HG03521 (cell line): ENCODE measurements around the gene RGS21.

ENCODE experiments used
- ATAC-seq: cut with Tn5 transposase; IDR thresholded peaks from one replicate; pipeline ENCODE4 v1.9.1; 2021; ENCODE audit warnings: mild to moderate bottlenecking, moderate library complexity; ENCODE audit not compliant: unreplicated experiment

The RGS21 gene

GRCh38 chr1:192378276-192378675 lies 61.5 kb downstream of the RGS21 start:
- no peak for ATAC-seq

DNA sequence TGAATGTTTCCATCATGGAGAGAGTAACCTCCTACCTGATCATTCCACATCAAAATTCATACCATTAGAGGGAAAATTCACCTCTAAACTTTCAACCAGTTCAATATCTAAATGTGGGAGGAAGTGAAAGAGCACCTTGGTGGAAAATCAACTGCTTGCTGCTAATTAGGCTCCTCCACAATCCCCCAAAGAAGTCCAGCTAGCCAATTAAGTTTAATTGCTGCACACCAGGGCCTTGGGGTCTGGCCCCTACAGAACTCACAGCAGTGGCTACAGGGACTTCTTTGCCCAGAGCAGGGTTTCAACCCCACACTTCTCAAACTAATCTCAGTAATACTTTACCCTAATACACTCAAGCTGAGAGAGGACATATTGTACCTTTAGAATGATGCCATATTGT lies 62.1 kb downstream of the RGS21 start:
- ATAC-seq: no peak

- no peak for ATAC-seq
Observed at GRCh38 chr1:192379554-192379953, 62.8 kb downstream of the RGS21 start.

DNA sequence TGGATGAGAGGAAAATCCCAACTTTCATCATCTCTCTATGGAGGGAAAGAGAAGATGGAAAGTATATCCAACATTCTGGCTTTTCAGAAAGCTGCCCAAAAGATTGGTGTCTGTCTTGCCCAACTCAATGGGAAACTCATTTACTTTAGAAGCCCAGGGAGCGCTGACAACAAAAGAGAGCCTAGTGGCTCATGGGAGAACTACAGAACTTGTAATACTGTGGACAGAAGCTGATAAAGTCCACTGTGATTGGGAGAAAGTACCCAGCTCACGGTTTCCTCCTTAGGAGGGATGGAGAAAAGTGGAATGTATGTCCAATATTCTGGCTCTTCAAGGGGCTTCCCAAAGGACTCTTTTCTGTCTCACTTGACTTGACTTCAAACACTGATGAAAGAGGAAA lies 66.0 kb downstream of the RGS21 start:
- no peak for ATAC-seq

DNA sequence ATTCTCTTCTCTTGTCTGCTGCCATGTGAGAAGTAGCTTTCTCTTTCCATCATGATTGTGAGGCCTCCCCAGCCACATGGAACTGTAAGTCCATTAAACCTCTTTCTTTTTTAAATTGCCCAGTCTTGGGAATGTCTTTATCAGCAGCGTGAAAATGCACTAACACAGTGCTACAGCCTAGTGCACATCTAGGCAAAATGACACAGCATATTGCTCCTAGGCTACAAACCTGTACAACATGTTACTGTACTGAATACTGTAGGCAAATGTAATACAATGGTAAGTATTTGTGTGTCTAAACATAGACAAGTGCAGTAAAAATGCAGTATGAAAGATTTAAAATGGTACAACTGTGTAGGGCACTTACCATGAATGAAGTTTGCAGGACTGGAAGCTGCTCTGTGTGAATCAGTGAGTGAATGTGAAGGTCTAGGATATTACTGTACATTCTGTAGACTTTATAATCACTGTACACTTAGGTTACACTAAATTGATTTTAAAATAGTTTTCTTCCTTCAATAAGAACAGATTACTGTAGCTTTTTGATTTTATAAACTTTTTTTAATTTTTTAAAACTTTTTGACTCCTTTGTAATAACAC lies 69.4 kb downstream of the RGS21 start:
- ATAC-seq: no peak

DNA sequence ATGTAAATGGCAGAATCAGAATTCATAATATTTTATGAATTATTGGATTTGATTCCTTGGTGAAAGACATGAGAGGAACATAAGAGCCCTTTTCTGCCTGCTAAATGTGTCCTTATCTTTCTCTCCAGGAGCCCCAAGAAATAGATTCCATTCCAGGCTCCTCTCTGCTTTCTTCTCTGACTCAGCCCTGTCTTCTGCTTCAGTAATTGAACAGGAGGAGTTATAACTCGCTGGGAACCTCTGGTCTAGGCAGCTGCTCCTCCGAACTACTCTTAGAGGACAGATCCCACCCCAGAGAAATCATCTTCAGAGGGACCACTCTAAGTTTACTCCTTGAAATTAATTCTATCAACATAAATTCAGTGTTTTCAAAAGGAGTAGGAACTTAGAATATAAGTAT lies 78.4 kb downstream of the RGS21 start:
- ATAC-seq: no peak

DNA sequence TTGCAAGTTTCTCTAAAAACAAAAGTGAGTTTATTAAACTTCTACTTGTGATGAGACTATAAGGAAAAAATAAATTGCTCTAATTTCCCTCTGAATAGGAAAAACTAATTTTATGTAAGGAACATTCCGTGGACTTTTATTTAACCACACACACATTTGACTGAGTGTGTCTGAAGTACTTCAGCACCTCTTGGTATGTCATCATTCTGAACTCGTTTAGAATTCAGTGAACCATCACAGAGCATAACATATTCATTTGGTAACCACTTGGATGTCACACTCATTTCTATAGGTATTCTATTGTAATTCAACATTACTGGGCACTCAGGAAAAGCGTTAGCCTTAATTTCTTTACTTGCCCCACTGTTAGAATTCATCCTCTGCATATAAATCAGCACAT lies 79.1 kb downstream of the RGS21 start:
- ATAC-seq: no peak

DNA sequence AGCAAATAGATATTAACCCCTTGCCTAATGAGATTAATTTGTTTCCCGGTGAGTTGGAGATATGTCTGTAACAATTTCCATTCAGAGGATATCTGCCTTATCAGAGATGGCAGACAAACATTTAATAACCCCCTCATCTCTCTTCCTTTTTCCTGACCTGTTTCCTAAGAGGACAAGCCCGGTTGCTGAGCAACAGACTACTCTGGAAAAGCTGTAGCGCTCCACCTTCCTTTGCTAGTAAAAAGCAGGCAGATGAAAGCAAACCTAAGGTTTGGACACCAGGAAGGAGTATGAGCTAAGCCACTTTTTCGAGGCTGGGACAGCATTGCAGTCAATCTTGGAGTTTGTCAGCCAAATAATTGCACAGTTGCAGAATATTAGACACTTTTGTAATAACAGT lies 82.4 kb downstream of the RGS21 start:
- ATAC-seq: no peak

DNA sequence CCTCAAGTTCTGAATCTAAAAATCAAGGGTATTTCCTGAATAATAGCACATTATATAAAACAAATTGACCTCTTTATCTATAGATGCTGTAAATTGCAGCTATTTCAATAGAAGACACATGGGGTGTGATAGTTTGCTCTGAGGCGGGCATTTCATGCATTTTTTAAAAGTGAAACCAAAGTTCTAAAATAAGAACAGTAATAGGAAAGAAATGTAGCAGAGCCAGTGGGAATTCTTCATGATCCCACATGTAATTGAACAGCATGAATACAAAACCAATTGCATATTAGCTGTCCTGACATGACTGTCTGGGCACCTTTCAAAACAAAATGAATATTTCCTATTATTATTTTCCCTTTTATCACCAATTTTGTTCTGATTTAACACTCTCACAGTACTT lies 85.0 kb downstream of the RGS21 start:
- no peak for ATAC-seq

- no peak for ATAC-seq
Observed at GRCh38 chr1:192402571-192402970, 85.8 kb downstream of the RGS21 start.

- no peak for ATAC-seq
Observed at GRCh38 chr1:192407206-192407605, 90.4 kb downstream of the RGS21 start.
